HG03103 (cell line): ENCODE measurements around the gene STUM.

Source experiments
- ATAC-seq: cut with Tn5 transposase; IDR thresholded peaks from one replicate; pipeline ENCODE4 v1.9.1; 2021; ENCODE audit warnings: low read depth; ENCODE audit not compliant: unreplicated experiment

STUM gene

GRCh38 chr1:226532553-226532952 lies 16.0 kb upstream of the STUM start:
- no peak for ATAC-seq

- no peak for ATAC-seq
These were observed 15.3 kb upstream of the STUM start for GRCh38 chr1:226533220-226533619.

GRCh38 chr1:226534098-226534497 lies 14.5 kb upstream of the STUM start:
- ATAC-seq, result no peak

- no peak for ATAC-seq
These were observed 13.9 kb upstream of the STUM start for GRCh38 chr1:226534645-226535044.

GRCh38 chr1:226535666-226536065 lies 12.9 kb upstream of the STUM start:
- ATAC-seq, result no peak

DNA sequence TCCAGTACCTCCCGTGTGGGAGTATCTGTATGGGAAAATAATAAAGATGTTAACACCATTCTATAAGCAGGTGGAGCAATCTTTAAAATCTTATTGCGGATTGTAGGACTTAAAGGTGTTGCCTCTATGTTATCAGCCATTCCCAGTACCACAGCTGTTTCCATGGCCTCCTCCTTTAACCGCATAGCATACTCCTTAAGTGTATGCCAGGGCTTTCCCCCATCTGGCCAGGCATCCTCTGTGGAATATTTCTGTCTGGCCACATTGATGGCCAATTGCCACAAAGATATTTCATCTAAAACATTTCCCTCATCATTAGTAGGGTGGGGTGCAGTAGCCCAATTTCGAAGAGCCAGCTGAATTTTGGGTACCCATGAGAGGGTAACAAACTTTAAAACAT lies 7.3 kb upstream of the STUM start:
- ATAC-seq, result no peak

DNA sequence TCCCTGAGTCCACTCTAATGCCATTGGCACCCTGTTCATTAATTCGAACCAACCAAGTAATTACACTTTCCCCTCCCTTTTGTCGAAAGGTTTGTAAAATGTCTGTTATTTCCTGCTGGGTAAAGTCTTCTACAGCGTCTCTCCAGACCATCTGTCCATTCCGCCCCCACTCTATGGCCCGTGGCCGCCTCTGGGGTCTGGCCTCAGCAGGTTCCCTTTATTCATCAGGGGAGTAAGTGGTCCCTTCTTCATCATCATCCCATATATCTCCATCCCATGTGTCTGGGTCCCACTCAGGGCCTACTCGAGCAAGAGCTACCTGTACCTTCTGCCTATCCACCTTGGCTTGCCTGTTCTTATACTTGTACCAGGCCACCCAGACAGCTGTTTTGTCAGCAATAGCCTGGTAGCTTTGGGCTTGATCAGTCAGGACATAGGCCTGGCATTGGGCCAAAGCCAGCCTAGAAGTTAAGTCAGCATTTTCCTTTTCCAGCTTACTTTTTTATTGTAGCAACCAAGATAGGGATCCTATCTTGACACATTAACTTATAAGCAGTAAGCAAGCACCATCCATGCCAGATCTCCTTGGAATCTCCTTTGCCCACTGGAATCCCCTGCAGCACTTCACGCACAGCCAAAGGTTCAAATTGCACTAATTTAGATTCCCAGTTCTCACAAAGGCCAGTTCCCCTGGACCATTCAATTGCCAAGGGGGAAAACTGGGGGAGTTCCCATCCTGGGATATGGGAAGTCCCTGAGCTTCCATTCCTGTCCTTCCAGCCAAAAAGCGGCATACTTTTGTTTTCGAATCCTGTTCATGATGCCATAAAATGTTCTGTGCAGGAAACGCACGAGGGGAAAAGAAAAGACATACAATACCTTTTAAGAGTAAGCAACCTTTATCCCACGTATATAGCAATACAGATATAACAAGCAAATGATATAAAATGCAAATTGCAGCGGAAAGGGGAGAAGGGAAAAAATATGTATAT lies 6.6 kb upstream of the STUM start:
- no peak for ATAC-seq

GRCh38 chr1:226542623-226543103 lies 5.9 kb upstream of the STUM start:
- ATAC-seq, result no peak

GRCh38 chr1:226545836-226546596 lies 2.5 kb upstream of the STUM start:
- ATAC-seq, result no peak

DNA sequence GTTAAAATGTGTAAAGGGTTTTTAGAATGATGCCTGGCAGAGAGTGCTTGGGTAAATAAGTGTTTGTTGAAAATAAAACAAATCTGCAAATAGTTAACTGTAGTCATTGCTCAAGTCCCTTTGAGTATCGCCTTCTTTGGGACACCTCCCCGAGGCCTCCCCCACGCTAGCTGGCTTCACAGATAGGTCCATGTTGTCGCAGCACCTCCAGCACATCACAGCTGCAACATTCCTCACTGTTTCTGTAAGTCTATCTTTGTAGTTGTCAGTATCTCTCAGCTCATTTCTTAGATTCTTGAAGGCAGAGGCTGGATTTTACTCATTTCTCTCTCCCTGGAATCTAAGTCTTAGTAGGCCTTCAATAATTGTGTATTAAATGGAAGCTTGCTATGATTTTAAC lies 1.6 kb upstream of the STUM start:
- no peak for ATAC-seq

- no peak for ATAC-seq
These were observed 791 bp upstream of the STUM start for GRCh38 chr1:226547754-226548191.

- ATAC-seq, result no peak
These were observed 751 bp downstream of the STUM start for GRCh38 chr1:226549094-226549936.

GRCh38 chr1:226549937-226550671 lies 1.5 kb downstream of the STUM start:
- no peak for ATAC-seq

- no peak for ATAC-seq
These were observed 2.1 kb downstream of the STUM start for GRCh38 chr1:226550672-226551041.

DNA sequence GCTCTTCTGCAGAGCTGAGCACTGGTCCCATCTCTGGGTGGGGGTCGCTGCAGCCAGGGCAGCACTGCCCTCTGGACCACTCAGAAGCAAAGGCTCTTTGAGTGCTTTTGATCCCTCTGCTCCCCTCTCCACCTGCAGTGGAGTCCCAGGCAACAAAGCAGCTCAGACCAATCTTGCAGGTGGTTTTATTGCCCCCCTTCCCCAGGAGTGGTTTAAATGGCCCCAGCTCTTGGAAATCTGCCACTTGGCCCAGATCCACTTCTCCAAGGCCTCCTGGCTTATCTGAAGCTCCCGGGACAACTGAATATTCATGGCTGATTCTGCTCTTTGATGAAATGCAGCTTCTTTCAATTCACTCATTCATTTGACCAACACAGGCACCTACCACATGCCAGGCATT lies 2.7 kb downstream of the STUM start:
- no peak for ATAC-seq

DNA sequence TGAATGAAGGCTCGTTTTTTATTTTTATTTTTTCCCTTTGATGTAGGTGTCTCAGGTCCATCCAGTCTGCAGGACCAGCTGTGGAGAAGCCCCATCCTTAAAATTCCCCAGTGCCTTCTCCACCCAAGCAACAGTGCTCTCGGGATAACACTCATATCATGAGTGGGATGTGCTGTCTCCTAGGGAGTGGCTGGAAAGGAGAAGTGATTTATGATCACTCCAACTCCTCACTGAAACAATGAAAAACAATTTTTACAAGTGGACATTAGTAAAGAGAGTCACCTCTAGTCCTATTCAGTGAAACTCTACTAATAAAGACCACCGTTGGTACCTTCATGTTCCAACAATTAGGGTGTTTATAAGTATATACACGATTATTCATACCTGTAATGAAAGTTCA lies 3.5 kb downstream of the STUM start:
- no peak for ATAC-seq

- no peak for ATAC-seq
These were observed 4.8 kb downstream of the STUM start for GRCh38 chr1:226553266-226553923.

DNA sequence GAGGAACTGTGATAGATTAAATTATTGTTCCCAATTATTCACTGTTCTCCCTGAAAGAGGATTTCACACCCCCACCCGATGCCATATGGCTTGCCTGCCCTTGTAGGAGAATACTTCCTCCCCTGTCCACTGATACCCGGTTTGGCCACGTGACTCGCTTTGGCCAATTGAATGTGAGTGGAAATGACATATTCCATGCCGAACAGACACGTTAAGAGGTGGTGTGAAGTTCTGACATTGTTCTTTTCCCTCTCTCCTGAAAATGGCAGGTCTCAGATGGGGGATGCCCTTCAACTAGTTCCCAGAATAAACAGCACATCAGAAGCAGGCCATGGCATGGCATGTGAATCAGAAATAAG lies 5.3 kb downstream of the STUM start:
- no peak for ATAC-seq

DNA sequence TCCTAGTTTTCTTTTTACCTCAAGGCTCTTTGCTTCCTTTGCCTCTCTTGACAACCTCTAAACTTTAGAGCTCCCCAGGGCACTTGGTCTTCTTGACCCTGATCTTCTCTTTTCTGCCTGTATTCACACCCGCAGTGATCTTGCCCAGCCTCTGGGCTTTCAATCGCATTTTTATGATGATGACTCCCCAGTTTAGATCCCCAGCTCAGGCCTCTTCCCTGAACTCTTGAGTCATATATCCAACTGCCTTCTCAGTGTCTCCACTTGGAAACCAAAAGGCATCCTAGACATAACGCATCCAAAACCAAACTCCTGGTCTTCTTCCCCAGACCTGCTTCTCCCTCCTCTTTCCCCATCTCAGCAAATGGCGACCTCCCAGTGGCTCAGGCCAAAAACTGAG lies 6.5 kb downstream of the STUM start:
- no peak for ATAC-seq

DNA sequence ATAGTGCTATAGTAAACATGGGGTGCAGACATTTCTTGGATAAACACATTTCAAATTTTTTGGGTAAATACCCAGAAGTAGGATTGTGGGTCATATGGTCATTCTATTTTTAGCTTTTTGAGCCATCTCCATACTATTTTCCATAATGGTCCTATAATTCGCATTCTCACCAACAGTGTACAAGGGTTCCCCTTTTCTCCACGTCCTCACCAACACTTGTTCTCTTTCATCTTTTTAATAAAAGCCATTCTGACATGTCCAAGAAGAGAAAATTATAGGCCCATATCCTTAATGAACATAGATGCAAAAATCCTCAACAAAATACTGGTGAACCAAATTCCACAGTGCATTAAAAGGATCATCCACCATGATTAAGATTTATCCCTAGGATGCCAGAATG lies 8.9 kb downstream of the STUM start:
- no peak for ATAC-seq
